Omental fat pad (tissue), 4 donors: ENCODE data around the gene NFXL1. TPM values are rescaled to one million over a fixed set of nuclear protein-coding genes. Genes with fewer than 3 reads are reported as not detected.

Experiments used
- ATAC-seq: fragments of 150-250 bp; one replicate; pipeline ENCODE4 v1.9.1; 2016; ENCODE audit warnings: mild to moderate bottlenecking, moderate library complexity; ENCODE audit not compliant: low FRiP score
- DNase-seq: peaks from one replicate; pipeline ENCODE4 v3.0.0-alpha.2; 2019; ENCODE audit warnings: low spot score
- total RNA-seq, 4 donors: library from RNA; depleted of rRNA; stranded (reverse); fragments of >200 nt; gene quantifications; one replicate each; pipeline ENCODE4 v1.1.0, GENCODE V29; 2016
- TF ChIP-seq, protein P1 (sequence below), 3 donors: fragments of 450-650 bp; IDR thresholded peaks; one replicate each; pipeline ENCODE4 v1.5.1; 2016 to 2017; ENCODE audit warnings: antibody characterized with exemption in 3 of 3, mild to moderate bottlenecking in 3 of 3, moderate library complexity in 2 of 3

The NFXL1 gene
- total RNA-seq, 4 donors from 2014 or later: 6.3 to 14.0 (median 8.6) TPM

DNA sequence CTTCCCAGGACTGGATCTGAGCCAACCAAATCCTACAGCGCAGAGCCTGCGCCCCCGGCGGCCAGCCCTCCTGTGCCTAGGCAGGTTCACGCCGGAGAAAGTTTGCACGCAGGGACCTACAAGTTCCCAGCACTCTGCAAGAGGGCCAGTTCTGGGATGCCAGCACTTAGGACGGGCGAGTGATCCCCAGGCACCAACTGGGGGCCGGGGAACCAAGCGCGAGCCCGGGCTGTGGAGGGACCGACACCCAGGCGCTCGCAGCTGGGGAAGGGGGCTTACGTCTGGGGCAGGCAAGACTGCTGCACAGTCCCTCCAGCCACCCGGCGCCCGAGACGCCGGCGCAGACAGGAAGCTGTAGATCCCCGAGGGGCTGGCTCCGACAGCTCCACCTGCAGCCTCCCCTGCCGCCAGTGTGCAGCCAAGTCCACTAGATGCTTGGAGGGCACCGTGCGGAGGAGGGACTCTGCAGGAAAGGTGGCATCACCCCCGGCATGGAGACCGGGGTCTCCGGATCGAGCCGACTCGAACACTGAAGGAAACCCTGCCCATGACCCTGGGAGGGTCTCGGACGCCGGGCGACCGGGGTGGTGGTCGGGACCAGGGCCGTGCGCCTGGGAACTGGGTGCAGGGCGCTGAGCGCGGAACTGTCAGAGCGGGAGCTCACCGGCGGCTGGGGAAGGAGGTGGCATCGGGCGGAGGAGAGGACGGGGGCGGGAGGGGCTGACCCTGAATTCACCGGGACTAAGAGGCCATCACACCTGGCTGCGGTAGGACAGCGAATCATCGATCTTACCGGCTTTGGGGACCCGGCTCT is 77.1 kb downstream of the NFXL1 start:
- DNase-seq: no peak
- TF ChIP-seq, protein P1, sequence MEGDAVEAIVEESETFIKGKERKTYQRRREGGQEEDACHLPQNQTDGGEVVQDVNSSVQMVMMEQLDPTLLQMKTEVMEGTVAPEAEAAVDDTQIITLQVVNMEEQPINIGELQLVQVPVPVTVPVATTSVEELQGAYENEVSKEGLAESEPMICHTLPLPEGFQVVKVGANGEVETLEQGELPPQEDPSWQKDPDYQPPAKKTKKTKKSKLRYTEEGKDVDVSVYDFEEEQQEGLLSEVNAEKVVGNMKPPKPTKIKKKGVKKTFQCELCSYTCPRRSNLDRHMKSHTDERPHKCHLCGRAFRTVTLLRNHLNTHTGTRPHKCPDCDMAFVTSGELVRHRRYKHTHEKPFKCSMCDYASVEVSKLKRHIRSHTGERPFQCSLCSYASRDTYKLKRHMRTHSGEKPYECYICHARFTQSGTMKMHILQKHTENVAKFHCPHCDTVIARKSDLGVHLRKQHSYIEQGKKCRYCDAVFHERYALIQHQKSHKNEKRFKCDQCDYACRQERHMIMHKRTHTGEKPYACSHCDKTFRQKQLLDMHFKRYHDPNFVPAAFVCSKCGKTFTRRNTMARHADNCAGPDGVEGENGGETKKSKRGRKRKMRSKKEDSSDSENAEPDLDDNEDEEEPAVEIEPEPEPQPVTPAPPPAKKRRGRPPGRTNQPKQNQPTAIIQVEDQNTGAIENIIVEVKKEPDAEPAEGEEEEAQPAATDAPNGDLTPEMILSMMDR (IDR thresholded peaks at IDR 0.05): no peak
- peak; percentile 42 for ATAC-seq

DNA sequence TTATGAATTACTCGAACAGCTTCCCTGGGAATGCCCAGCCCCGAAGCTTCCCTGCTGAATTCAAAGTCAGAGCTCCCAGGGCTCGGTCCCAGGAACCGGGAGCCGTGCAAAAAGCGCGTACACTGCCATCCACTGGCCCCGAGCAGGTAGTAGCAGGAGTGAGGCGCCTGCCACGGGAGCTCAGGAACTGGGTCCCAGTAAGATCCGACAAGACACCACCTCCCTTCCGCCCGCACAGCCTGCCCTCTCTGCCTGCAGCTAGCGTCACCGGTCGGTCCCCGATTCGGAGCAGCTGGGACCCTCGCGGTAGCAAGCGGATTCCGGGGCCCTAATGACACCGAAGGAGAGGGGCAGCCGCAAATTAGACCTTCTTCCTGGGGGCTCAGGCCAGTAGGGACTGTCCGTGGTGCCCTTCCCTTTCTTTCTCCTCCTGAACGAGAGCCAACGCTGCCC is 77.7 kb downstream of the NFXL1 start:
- DNase-seq (peak; percentile 34), ATAC-seq (peak; percentile 87)
- TF ChIP-seq, protein P1 (IDR thresholded peaks at IDR 0.05): no peak

DNA sequence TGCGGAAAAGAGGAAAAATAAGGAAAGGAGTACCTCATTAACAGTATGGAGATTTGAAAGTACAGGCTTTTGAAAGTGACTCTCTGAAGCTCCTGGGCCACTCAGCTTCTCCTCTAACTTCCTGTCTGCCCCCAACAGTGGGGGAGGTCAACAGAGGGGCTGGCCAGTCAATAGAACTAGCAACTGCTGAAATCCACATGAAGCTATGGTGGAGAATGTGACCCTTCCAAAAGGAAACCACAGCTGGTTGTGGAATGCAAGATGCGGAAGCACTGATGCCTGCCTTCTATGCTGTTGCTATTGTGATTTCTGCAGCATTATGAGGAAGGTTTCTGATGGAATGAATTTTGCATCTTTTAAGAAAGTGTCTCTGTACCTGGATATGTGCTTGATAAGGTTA is 78.9 kb downstream of the NFXL1 start:
- TF ChIP-seq, protein P1 (IDR thresholded peaks at IDR 0.05): no peak
- no peak for ATAC-seq
- DNase-seq: no peak

DNA sequence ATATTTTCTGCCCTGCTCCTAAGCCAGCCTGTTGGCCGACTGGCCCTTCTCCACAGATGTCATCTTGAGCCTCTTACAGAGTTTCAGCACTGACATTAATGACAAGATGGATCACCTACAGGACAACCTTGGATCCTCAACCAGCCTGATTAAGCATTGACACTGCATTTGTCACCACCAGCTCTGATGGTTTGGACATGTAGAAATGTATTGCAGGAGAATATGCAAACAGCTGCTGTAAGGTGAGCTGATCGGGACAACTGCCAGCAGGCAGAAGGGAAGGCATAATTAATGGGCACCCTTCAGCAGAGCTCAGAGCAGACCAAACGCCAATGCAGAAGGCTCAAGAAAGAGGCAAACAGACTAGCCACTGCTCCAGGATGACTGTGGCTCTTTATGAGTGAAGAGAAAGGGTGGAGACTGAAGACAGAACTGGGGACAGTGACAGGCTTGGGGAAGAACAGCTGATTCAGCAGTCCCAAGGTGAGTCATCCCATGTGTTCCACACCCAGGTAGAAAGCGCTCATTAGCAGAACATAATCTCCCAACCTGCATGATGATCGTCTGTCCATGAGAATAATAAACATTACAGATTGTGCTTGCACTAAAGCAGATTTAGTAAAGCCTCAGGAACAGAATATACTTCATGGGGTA is 83.2 kb downstream of the NFXL1 start:
- DNase-seq: no peak
- TF ChIP-seq, protein P1 (IDR thresholded peaks at IDR 0.05): no peak
- ATAC-seq: no peak

DNA sequence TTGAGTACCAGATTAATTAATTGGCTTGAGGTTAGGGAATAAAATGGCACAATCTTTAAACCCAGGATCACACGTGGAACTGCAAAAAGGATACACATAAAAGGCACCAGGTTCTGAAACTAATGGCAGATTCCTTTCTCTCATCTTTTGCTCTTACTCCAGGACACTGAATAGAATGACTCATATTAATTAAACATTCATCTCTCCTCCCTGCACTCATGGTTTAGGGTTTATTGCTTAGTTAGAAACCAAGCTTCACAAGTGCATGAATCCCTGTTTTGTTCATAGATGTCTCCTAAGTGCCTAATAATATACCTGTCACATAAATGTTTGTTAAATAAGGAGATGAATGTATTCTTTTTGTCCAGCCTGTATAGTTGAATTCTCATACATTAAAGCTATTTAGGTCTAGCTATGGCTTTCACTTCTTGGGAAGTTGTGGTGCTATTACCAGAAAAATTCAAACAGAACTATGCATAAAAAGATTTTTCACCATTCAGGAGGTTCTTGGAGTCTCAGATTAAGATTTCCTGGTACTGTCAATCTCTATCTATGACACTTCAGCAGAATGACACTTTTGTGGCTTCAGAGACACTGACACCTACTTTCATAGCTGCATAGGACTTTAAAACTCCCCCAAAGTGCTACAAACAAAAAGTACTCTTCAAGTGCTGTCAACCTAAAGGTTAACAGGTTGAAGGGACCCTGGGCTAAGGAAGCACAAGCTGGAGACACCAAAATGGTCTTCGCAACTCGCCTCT is 83.9 kb downstream of the NFXL1 start:
- TF ChIP-seq, protein P1 (IDR thresholded peaks at IDR 0.05): no peak
- no peak for ATAC-seq
- DNase-seq: no peak

DNA sequence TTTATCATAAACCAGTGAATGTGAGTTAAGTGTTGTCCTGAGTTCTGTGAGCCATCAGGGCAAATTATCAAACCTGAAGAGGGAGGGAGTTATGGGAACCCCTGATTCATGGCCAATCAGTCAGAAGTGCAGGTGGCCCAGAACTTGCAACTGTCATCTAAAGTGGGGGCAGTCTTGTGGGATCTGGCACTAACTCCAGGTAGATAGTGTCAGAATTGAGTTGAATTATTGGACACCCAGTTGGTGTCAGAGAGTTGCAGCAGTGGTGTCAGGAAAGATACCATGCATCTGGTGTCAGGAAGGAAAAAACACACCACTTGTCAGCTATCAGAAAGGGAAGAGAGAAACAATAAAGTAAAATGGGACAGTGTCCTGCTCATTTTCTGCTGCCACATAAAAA is 84.9 kb downstream of the NFXL1 start:
- TF ChIP-seq, protein P1 (IDR thresholded peaks at IDR 0.05): no peak
- ATAC-seq (no peak), DNase-seq (no peak)
